Mesothelial cell of epicardium (in vitro differentiated cells): ENCODE data around the gene SHC3. TPM values are rescaled to one million over a fixed set of nuclear protein-coding genes. Genes with fewer than 3 reads are reported as not detected.

ENCODE experiments used
- DNase-seq, 2 experiments: peaks; one replicate each; pipeline ENCODE4 v3.0.0; 2021; ENCODE audit warnings: low spot score in 2 of 2; ENCODE audit not compliant: unreplicated experiment in 2 of 2
- H3K27ac Mint-ChIP-seq: 2 replicates; pipeline ENCODE4 v1.8.0; 2021; ENCODE audit warnings: mixed read lengths
- H3K27me3 Mint-ChIP-seq: 2 replicates; pipeline ENCODE4 v1.8.0; 2021; ENCODE audit warnings: low read depth, mixed read lengths
- H3K36me3 Mint-ChIP-seq: 2 replicates; pipeline ENCODE4 v1.8.0; 2021; ENCODE audit warnings: mixed read lengths
- H3K4me1 Mint-ChIP-seq: 2 replicates; pipeline ENCODE4 v1.8.0; 2021; ENCODE audit warnings: mixed read lengths
- H3K4me3 Mint-ChIP-seq: 2 replicates; pipeline ENCODE4 v1.8.0; 2021; ENCODE audit warnings: mild to moderate bottlenecking, moderate library complexity, mixed read lengths
- H3K9me3 Mint-ChIP-seq: 2 replicates; pipeline ENCODE4 v1.8.0; 2021; ENCODE audit warnings: mixed read lengths
- total RNA-seq: library from RNA; stranded (reverse); gene quantifications from 3 replicates; pipeline ENCODE4 v1.2.1, GENCODE V29; 2021
- TF ChIP-seq, protein P1 (sequence below): fragments of 200-600 bp; sonication (generic); IDR thresholded peaks from one replicate; pipeline ENCODE4 v1.5.0; 2021; ENCODE audit warnings: antibody characterized with exemption; ENCODE audit not compliant: unreplicated experiment

SHC3 gene
- total RNA-seq, 1 donor from 2014 or later, result 2.1 TPM

GRCh38 chr9:89223396-89223977 lies 44.9 kb upstream of the SHC3 start:
- Mint-ChIP-seq H3K27me3 (peaks cover 2% of the 10 kb centered on the region), H3K4me1 (peaks cover 13% of the 10 kb centered on the region), H3K36me3 (no peaks in the 10 kb centered on the region)

GRCh38 chr9:89219637-89220036 lies 41.0 kb upstream of the SHC3 start:
- Mint-ChIP-seq H3K4me3 (no peak overlapping the region), H3K27ac (no peak overlapping the region), H3K4me1 (peaks cover 4% of the 10 kb centered on the region), H3K27me3 (peaks cover 2% of the 10 kb centered on the region), H3K36me3 (no peaks in the 10 kb centered on the region), H3K9me3 (no peaks in the 10 kb centered on the region)
- DNase-seq, result no peak
- TF ChIP-seq, protein P1, sequence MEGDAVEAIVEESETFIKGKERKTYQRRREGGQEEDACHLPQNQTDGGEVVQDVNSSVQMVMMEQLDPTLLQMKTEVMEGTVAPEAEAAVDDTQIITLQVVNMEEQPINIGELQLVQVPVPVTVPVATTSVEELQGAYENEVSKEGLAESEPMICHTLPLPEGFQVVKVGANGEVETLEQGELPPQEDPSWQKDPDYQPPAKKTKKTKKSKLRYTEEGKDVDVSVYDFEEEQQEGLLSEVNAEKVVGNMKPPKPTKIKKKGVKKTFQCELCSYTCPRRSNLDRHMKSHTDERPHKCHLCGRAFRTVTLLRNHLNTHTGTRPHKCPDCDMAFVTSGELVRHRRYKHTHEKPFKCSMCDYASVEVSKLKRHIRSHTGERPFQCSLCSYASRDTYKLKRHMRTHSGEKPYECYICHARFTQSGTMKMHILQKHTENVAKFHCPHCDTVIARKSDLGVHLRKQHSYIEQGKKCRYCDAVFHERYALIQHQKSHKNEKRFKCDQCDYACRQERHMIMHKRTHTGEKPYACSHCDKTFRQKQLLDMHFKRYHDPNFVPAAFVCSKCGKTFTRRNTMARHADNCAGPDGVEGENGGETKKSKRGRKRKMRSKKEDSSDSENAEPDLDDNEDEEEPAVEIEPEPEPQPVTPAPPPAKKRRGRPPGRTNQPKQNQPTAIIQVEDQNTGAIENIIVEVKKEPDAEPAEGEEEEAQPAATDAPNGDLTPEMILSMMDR, result no peak

More at GRCh38 chr9:89223396-89223977, 44.9 kb upstream of the SHC3 start:
- no peak overlapping the region for H3K27ac Mint-ChIP-seq
- no peaks in the 10 kb centered on the region for H3K9me3 Mint-ChIP-seq
- DNase-seq, result no peak
- H3K4me3 Mint-ChIP-seq, result no peak overlapping the region
- TF ChIP-seq, protein P1, result no peak

DNA sequence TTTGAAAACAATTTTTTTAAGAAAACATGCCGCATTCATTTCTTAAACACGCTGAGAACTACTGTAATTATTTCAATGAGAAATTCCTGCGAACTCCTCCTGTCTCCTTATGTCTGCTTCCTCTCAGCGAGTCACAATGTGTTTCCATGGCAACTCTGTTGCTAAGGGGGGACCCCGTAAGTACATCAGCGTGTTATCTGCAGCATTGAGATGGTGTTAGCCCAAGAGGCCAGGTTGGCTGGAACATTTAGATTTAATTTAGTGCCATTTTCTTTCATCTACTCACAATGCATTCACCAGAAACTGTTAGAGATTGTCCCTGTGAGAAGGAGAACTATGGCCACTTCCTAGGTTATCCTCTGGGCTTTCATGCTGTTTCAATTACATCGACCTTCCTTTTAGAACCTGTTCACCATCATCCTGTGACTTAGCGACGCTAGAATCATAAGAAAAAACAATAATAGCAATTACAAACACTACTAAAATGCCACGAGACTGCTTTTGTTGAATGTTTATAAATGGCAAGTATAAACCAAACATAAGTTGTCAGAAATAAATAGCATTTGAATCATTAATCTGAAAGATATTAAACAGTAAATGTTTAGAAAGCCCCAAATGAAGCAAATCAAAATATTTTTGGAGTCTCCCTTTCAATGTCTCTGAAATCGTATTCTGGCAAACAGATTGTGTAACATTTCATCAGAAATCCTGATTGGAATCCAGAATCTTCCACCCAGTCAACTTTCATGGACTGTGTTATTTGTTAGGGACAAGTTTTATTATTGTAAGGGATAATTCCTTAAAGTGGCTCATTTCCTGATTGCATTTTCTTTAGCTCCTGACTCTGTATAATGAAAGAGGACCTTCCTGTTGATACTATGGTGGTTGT lies 39.7 kb upstream of the SHC3 start:
- H3K27ac Mint-ChIP-seq, result no peak overlapping the region
- TF ChIP-seq, protein P1, result no peak
- peaks cover 2% of the 10 kb centered on the region for H3K27me3 Mint-ChIP-seq
- no peaks in the 10 kb centered on the region for H3K36me3 Mint-ChIP-seq
- H3K4me1 Mint-ChIP-seq, result peaks cover 4% of the 10 kb centered on the region
- no peak overlapping the region for H3K4me3 Mint-ChIP-seq
- no peaks in the 10 kb centered on the region for H3K9me3 Mint-ChIP-seq
- DNase-seq, result no peak

GRCh38 chr9:89215342-89215741 lies 36.7 kb upstream of the SHC3 start:
- Mint-ChIP-seq H3K36me3 (no peaks in the 10 kb centered on the region), H3K9me3 (peaks cover 15% of the 10 kb centered on the region), H3K4me3 (no peak overlapping the region), H3K27ac (no peak overlapping the region), H3K4me1 (peaks cover 4% of the 10 kb centered on the region), H3K27me3 (no peaks in the 10 kb centered on the region)
- DNase-seq, result no peak
- TF ChIP-seq, protein P1, result no peak

DNA sequence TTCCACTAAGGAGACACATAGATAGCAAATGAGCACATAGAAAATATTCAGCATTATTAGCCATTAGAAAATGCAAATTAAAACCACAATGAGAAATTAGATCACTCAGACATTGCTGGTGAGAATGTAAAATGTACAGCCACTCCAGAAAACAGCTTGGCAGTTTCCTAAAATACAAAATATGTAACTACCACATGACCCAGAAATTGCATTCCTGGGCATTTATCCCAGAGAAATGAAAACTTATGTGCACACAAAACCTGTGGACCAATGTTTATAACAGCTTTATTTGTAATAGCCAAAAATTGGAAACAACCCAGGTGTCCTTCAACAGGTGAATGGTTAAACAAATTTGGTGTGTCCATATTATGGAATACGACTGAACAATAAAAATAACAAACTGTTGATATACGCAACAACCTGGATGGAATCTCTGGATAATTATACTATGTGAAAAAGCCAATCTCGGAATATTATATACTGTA lies 34.8 kb upstream of the SHC3 start:
- no peak overlapping the region for H3K4me3 Mint-ChIP-seq
- peaks cover 3% of the 10 kb centered on the region for H3K27me3 Mint-ChIP-seq

More for the DNA sequence above, 34.8 kb upstream of the SHC3 start:
- DNase-seq, result no peak
- H3K36me3 Mint-ChIP-seq, result no peaks in the 10 kb centered on the region
- TF ChIP-seq, protein P1, result no peak
- H3K9me3 Mint-ChIP-seq, result peaks cover 21% of the 10 kb centered on the region
- peaks cover 4% of the 10 kb centered on the region for H3K4me1 Mint-ChIP-seq
- H3K27ac Mint-ChIP-seq, result no peak overlapping the region
